Keratinocyte (primary cell): ENCODE data around the gene GRIN3B. TPM values are rescaled to one million over a fixed set of nuclear protein-coding genes. Genes with fewer than 3 reads are reported as not detected.
"Not testable (repeated sequence)": the region's sequence is repeated elsewhere in the genome, so short reads cannot be mapped to it uniquely, and the experiment has no call there.

ENCODE experiments used
- DNase-seq: peaks from one replicate; pipeline ENCODE4 v3.0.0-alpha.2; 2011; ENCODE audit warnings: low read depth, missing footprints, low spot score
- FAIRE-seq: peaks from 2 replicates; lab custom pipeline; 2011; peaks lifted over from hg19 to GRCh38; lab: Jason Lieb, UNC
- H2AFZ ChIP-seq: 2 replicates; pipeline ENCODE4 v1.6.0; 2012; ENCODE audit warnings: low read length, control low read depth, inconsistent platforms; ENCODE audit not compliant: control insufficient read depth
- H3K27ac ChIP-seq: 2 replicates; pipeline ENCODE4 v1.5.1; 2011; ENCODE audit warnings: low read length; ENCODE audit not compliant: control insufficient read depth, insufficient read depth
- H3K27me3 ChIP-seq: 3 replicates; pipeline ENCODE4 v1.6.0; 2011; ENCODE audit warnings: low read length; ENCODE audit not compliant: control insufficient read depth, insufficient read depth; ENCODE audit errors: extremely low read depth
- H3K36me3 ChIP-seq, 2 experiments: 2 replicates in 1 of 2; 3 replicates in 1 of 2; pipeline ENCODE4 v1.5.1; 2011; ENCODE audit warnings: low read length in 2 of 2, mild to moderate bottlenecking in 1 of 2; ENCODE audit not compliant: control insufficient read depth in 2 of 2, insufficient read depth in 2 of 2; ENCODE audit errors: extremely low read depth in 1 of 2
- H3K4me1 ChIP-seq: 3 replicates; pipeline ENCODE4 v1.5.1; 2011; ENCODE audit warnings: low read length; ENCODE audit not compliant: control insufficient read depth, insufficient read depth; ENCODE audit errors: extremely low read depth
- H3K4me2 ChIP-seq: 3 replicates; pipeline ENCODE4 v1.6.0; 2011; ENCODE audit warnings: low read depth, low read length; ENCODE audit not compliant: control insufficient read depth, insufficient read depth; ENCODE audit errors: extremely low read depth
- H3K4me3 ChIP-seq, 3 experiments: fragments of 200-600 bp in 1 of 3; sonication (generic) in 1 of 3; 2 replicates in 2 of 3; 3 replicates in 1 of 3; pipeline ENCODE4 v1.5.1; 2011 to 2016; ENCODE audit warnings: low read length in 3 of 3, mild to moderate bottlenecking in 3 of 3, control low read depth in 2 of 3, inconsistent platforms in 1 of 3, low read depth in 1 of 3, mixed read lengths in 1 of 3, mixed run types in 1 of 3, moderate library complexity in 1 of 3; ENCODE audit not compliant: control insufficient read depth in 2 of 3, insufficient read depth in 2 of 3; ENCODE audit errors: extremely low read depth in 1 of 3
- H3K79me2 ChIP-seq: 2 replicates; pipeline ENCODE4 v1.6.0; 2012; ENCODE audit warnings: low read length; ENCODE audit not compliant: control insufficient read depth, insufficient read depth
- H3K9ac ChIP-seq: 3 replicates; pipeline ENCODE4 v1.6.0; 2011; ENCODE audit warnings: low read length; ENCODE audit not compliant: control insufficient read depth, insufficient read depth; ENCODE audit errors: extremely low read depth
- H3K9me1 ChIP-seq: 3 replicates; pipeline ENCODE4 v1.6.0; 2011; ENCODE audit warnings: low read length; ENCODE audit not compliant: control insufficient read depth, insufficient read depth; ENCODE audit errors: extremely low read depth
- H3K9me3 ChIP-seq: 2 replicates; pipeline ENCODE4 v1.5.1; 2012; ENCODE audit warnings: low read depth, low read length; ENCODE audit not compliant: control insufficient read depth
- H4K20me1 ChIP-seq: 3 replicates; pipeline ENCODE4 v1.6.0; 2011; ENCODE audit warnings: low read length; ENCODE audit not compliant: control insufficient read depth, insufficient read depth; ENCODE audit errors: extremely low read depth
- EZH2 ChIP-seq: IDR thresholded peaks from one replicate; pipeline ENCODE4 v1.6.1; 2012; ENCODE audit warnings: inconsistent platforms, mild to moderate bottlenecking, low read length, moderate library complexity
- dilution Hi-C: fragments of 300-500 bp; cut with MboI; formaldehyde crosslinking; loops from one replicate; pipeline ENCODE4 v1.7.0; 2020; ENCODE audit warnings: low sequenced_read_pairs; ENCODE audit not compliant: extremely low pct_ligation_motif_present
- polyA plus RNA-seq, 5 experiments: library from polyadenylated mRNA; depleted of rRNA in 3 of 5; stranded (reverse) in 3 of 5; stranded (forward) in 1 of 5; unstranded in 1 of 5; fragments of >200 nt; gene quantifications; 1 replicate in 1 of 5; 2 replicates in 3 of 5; 3 replicates in 1 of 5; pipeline versions ENCODE4 v1.2.1 to v1.2.3, GENCODE V29; 2011 to 2012; ENCODE audit warnings: missing spikeins in 2 of 5, low read depth in 1 of 5, low replicate concordance in 1 of 5
- TF ChIP-seq, protein P1 (sequence below), 3 experiments: IDR thresholded peaks in 1 of 3; conservative IDR thresholded peaks in 1 of 3; optimal IDR thresholded peaks in 1 of 3; 2 replicates in 2 of 3; 3 replicates in 1 of 3; pipeline versions ENCODE3 to v1.5.1; 2011; ENCODE audit warnings: low read length in 3 of 3, mild to moderate bottlenecking in 3 of 3, moderate library complexity in 2 of 3, control low read depth in 1 of 3, inconsistent platforms in 1 of 3; ENCODE audit not compliant: insufficient read depth in 2 of 3; ENCODE audit errors: extremely low read depth in 1 of 3

GRIN3B gene
- polyA plus RNA-seq, 1 donor (not counting 4 experiments of a cell fraction or from before 2014, with no cell fraction given): 0.20 TPM

DNA sequence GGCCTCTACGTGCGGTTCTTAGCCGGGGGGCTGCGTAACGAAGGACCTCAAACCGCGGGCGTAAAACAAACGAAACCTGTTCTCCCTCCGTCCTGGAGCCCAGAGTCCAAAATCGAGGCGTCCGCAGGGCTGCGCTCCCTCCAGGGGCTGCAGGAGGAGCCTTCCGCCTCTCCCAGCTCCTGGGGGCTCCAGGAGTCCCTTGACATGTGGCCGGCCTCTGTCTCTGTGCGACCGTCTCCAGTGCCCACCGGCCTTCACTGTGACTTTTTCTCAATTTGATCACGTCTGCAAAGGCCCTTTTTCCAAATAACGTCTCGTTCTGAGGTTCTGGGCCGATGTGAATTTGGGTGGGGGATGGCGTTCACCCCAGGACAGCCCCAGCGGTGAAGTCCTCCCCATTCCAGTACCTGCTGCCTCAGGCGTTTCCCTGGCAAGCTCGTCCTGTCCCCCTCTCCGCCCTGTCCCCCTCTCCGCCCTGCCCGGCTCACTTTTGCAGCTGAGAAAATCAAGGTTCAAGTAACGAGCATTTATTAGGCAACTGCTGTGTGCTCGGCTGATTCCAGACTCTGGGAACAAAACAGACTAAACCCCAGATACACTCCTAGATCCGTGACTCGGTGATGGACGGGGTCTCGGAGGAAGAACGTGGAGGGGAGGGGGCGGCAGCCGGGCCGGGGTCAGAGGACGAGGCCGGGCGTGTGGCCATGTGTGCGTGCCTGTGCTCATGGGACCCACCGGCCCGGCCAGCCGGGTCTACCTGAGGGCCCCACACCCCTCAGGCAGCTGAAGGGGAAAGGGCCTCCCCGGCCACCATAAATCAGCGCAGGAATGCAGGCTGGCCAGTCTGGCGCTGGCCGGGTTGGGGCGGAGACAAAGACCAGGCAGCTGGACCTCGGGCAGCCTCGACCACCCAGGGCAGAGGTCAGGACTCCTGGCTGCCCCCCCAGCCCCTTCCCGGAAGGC, 44.1 kb upstream of the GRIN3B start:
- FAIRE-seq (no peak), DNase-seq (no peak)
- dilution Hi-C loops: no loop called here
- H3K4me1 ChIP-seq: peaks cover 12% of the 10 kb centered on the region
- H3K9me3 ChIP-seq: no peaks in the 10 kb centered on the region
- TF ChIP-seq, protein P1, sequence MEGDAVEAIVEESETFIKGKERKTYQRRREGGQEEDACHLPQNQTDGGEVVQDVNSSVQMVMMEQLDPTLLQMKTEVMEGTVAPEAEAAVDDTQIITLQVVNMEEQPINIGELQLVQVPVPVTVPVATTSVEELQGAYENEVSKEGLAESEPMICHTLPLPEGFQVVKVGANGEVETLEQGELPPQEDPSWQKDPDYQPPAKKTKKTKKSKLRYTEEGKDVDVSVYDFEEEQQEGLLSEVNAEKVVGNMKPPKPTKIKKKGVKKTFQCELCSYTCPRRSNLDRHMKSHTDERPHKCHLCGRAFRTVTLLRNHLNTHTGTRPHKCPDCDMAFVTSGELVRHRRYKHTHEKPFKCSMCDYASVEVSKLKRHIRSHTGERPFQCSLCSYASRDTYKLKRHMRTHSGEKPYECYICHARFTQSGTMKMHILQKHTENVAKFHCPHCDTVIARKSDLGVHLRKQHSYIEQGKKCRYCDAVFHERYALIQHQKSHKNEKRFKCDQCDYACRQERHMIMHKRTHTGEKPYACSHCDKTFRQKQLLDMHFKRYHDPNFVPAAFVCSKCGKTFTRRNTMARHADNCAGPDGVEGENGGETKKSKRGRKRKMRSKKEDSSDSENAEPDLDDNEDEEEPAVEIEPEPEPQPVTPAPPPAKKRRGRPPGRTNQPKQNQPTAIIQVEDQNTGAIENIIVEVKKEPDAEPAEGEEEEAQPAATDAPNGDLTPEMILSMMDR (optimal IDR thresholded peaks at IDR 0.05 in 1 of 3, IDR thresholded peaks at IDR 0.05 in 1 of 3, conservative IDR thresholded peaks at IDR 0.05 in 1 of 3; ENCODE audit: extremely low read depth in 1 of 3, insufficient read depth in 2 of 3, low read length in 3 of 3): no peak
- no peak for TF ChIP-seq EZH2
- no peak overlapping the region for H2AFZ ChIP-seq
- peaks cover 4% of the 10 kb centered on the region for H4K20me1 ChIP-seq
- no peaks in the 10 kb centered on the region for H3K79me2 ChIP-seq
- H3K27ac ChIP-seq: no peak overlapping the region
- no peak overlapping the region for H3K4me3 ChIP-seq
- H3K36me3 ChIP-seq: no peaks in the 10 kb centered on the region
- no peaks in the 10 kb centered on the region for H3K27me3 ChIP-seq
- no peak overlapping the region for H3K9ac ChIP-seq
- H3K4me2 ChIP-seq: no peak overlapping the region
- no peaks in the 10 kb centered on the region for H3K9me1 ChIP-seq

DNA sequence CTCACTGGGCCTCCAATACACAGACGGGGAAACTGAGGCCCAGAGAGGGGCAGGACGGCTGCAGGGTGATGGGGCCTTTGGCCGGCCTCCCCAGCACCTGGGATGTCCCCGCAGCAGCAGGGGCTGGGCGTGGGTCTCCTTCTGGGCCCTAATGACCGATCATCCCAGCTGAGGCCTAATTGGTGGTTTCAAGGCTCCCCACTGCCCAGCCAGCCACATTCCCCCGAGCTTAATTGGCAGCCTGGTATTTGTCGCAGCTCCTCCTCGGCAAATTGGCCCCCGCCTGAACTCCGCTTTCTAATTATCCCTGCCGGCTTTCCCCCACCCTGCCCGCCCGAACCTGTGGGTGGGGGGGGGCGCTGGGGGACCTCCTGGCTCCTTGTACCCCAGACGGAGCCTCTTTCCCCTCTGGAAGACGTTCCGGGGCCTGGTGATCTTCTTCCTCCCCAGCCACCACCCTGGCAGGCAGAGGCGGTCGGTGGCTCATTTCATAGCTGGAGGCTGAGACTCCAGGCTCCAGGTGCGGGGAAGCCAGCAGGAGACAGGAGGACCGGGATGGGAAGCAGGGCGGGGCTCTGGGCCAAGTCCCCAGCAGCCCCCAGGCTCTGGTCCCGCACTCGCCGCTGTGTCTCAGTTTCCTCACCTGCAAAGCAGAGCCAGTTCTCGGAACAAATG, 43.3 kb upstream of the GRIN3B start:
- Histone ChIP-seq H3K4me3 (no peak overlapping the region), H4K20me1 (peaks cover 4% of the 10 kb centered on the region), H3K9ac (no peak overlapping the region), H3K4me2 (no peak overlapping the region), H2AFZ (no peak overlapping the region), H3K79me2 (no peaks in the 10 kb centered on the region), H3K27me3 (no peaks in the 10 kb centered on the region), H3K9me1 (no peaks in the 10 kb centered on the region), H3K4me1 (peaks cover 12% of the 10 kb centered on the region), H3K9me3 (no peaks in the 10 kb centered on the region), H3K36me3 (no peaks in the 10 kb centered on the region), H3K27ac (no peak overlapping the region)
- DNase-seq (no peak), FAIRE-seq (no peak)
- dilution Hi-C loops: no loop called here
- no peak for TF ChIP-seq EZH2
- TF ChIP-seq, protein P1 (optimal IDR thresholded peaks at IDR 0.05 in 1 of 3, IDR thresholded peaks at IDR 0.05 in 1 of 3, conservative IDR thresholded peaks at IDR 0.05 in 1 of 3; ENCODE audit: extremely low read depth in 1 of 3, insufficient read depth in 2 of 3, low read length in 3 of 3): no peak

DNA sequence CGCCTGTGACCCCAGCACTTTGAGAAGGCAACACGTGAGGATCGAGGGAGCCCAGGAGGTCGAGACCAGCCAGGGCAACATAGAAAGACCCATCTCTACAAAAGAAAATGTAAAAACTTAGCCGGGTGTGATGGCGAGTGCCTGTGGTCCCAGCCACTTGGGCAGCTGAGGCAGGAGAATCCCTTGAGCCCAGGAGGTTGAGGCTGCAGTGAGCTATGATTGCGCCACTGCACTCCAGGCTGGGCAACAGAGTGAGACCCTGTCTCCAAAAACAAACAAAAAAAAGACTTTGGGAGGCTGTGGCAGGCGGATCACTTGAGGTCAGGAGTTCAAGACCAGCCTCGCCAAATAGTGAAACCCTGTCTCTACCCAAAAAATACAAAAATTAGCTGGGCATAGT, 42.6 kb upstream of the GRIN3B start:
- H3K4me2 ChIP-seq, H4K20me1 ChIP-seq, H3K9me3 ChIP-seq, H3K4me3 ChIP-seq, H3K79me2 ChIP-seq, H3K9me1 ChIP-seq, H3K36me3 ChIP-seq, DNase-seq, dilution Hi-C loops, FAIRE-seq, H3K27me3 ChIP-seq, H2AFZ ChIP-seq, H3K9ac ChIP-seq, H3K27ac ChIP-seq: not testable (repeated sequence)
- peaks cover 11% of the 10 kb centered on the region for H3K4me1 ChIP-seq
